Activated naive CD4-positive, alpha-beta T cell treated with anti-CD3 and anti-CD28 coated beads, Interleukin-2, amount 50 U/mL, for 24 hours (primary cell): Measurements from ENCODE around the gene SLC25A41.

Experiments
- H3K27ac Mint-ChIP-seq: one replicate; pipeline ENCODE4 v1.8.0; 2021; ENCODE audit warnings: mild to moderate bottlenecking, mixed read lengths
- H3K27me3 Mint-ChIP-seq: one replicate; pipeline ENCODE4 v1.8.0; 2021; ENCODE audit warnings: mixed read lengths
- H3K36me3 Mint-ChIP-seq: one replicate; pipeline ENCODE4 v1.8.0; 2021; ENCODE audit warnings: mixed read lengths
- H3K4me1 Mint-ChIP-seq: one replicate; pipeline ENCODE4 v1.8.0; 2021; ENCODE audit warnings: mixed read lengths
- H3K4me3 Mint-ChIP-seq: one replicate; pipeline ENCODE4 v1.8.0; 2021; ENCODE audit warnings: mild to moderate bottlenecking, mixed read lengths
- H3K9me3 Mint-ChIP-seq: one replicate; pipeline ENCODE4 v1.8.0; 2021; ENCODE audit warnings: mixed read lengths

SLC25A41 gene

GRCh38 chr19:6424195-6424938 lies 9.2 kb downstream of the SLC25A41 start, which contains the start of gene KHSRP:
KHSRP (minus strand) TSS chr19:6424811; CDS start chr19:6424701, 110 bp downstream.
- Mint-ChIP-seq H3K4me3 (peak within 1 kb of the TSS; percentile 95), H3K36me3 (peaks cover 2% of the 10 kb centered on the region), H3K27ac (peak within 1 kb of the TSS; percentile 94), H3K9me3 (no peaks in the 10 kb centered on the region), H3K27me3 (no peaks in the 10 kb centered on the region), H3K4me1 (peaks cover 35% of the 10 kb centered on the region)

GRCh38 chr19:6423499-6424194 lies 9.9 kb downstream of the SLC25A41 start:
- no peaks in the 10 kb centered on the region for H3K27me3 Mint-ChIP-seq
- peaks cover 35% of the 10 kb centered on the region for H3K4me1 Mint-ChIP-seq
- H3K27ac Mint-ChIP-seq: peak overlapping the region; percentile 89
- H3K36me3 Mint-ChIP-seq: peaks cover 2% of the 10 kb centered on the region
- no peaks in the 10 kb centered on the region for H3K9me3 Mint-ChIP-seq
- peak overlapping the region; percentile 95 for H3K4me3 Mint-ChIP-seq

- H3K36me3 Mint-ChIP-seq: peaks cover 2% of the 10 kb centered on the region
- H3K9me3 Mint-ChIP-seq: no peaks in the 10 kb centered on the region
- no peak overlapping the region for H3K27ac Mint-ChIP-seq
These were observed 12.2 kb downstream of the SLC25A41 start for GRCh38 chr19:6421075-6422014.

GRCh38 chr19:6418562-6418932 lies 15.0 kb downstream of the SLC25A41 start:
- no peaks in the 10 kb centered on the region for H3K27me3 Mint-ChIP-seq
- no peaks in the 10 kb centered on the region for H3K9me3 Mint-ChIP-seq
- peaks cover 4% of the 10 kb centered on the region for H3K36me3 Mint-ChIP-seq
- no peak overlapping the region for H3K27ac Mint-ChIP-seq
- peaks cover 27% of the 10 kb centered on the region for H3K4me1 Mint-ChIP-seq
- no peak overlapping the region for H3K4me3 Mint-ChIP-seq

More at GRCh38 chr19:6421075-6422014, 12.2 kb downstream of the SLC25A41 start:
- Mint-ChIP-seq H3K4me1 (peaks cover 35% of the 10 kb centered on the region), H3K27me3 (no peaks in the 10 kb centered on the region), H3K4me3 (no peak overlapping the region)

GRCh38 chr19:6417713-6418561 lies 15.6 kb downstream of the SLC25A41 start:
- no peaks in the 10 kb centered on the region for H3K9me3 Mint-ChIP-seq
- H3K27ac Mint-ChIP-seq: no peak overlapping the region
- peaks cover 21% of the 10 kb centered on the region for H3K4me1 Mint-ChIP-seq
- H3K36me3 Mint-ChIP-seq: peaks cover 4% of the 10 kb centered on the region
- no peaks in the 10 kb centered on the region for H3K27me3 Mint-ChIP-seq
- no peak overlapping the region for H3K4me3 Mint-ChIP-seq

GRCh38 chr19:6416658-6417405 lies 16.7 kb downstream of the SLC25A41 start:
- Mint-ChIP-seq H3K27me3 (no peaks in the 10 kb centered on the region), H3K9me3 (no peaks in the 10 kb centered on the region), H3K27ac (no peak overlapping the region), H3K4me3 (no peak overlapping the region), H3K4me1 (peaks cover 10% of the 10 kb centered on the region), H3K36me3 (peaks cover 2% of the 10 kb centered on the region)

- Mint-ChIP-seq H3K4me1 (peaks cover under 1% of the 10 kb centered on the region), H3K27ac (no peak overlapping the region), H3K4me3 (no peak overlapping the region), H3K9me3 (no peaks in the 10 kb centered on the region), H3K27me3 (no peaks in the 10 kb centered on the region), H3K36me3 (peaks cover 2% of the 10 kb centered on the region)
These were observed 17.9 kb downstream of the SLC25A41 start for GRCh38 chr19:6415591-6416190.

GRCh38 chr19:6414793-6415590 lies 18.6 kb downstream of the SLC25A41 start:
- Mint-ChIP-seq H3K36me3 (peaks cover 2% of the 10 kb centered on the region), H3K9me3 (no peaks in the 10 kb centered on the region), H3K4me3 (no peak overlapping the region), H3K4me1 (no peaks in the 10 kb centered on the region), H3K27ac (no peak overlapping the region), H3K27me3 (no peaks in the 10 kb centered on the region)

GRCh38 chr19:6413721-6414643 lies 19.6 kb downstream of the SLC25A41 start:
- Mint-ChIP-seq H3K4me3 (no peak overlapping the region), H3K27me3 (no peaks in the 10 kb centered on the region), H3K36me3 (peaks cover 2% of the 10 kb centered on the region), H3K27ac (no peak overlapping the region), H3K4me1 (no peaks in the 10 kb centered on the region), H3K9me3 (no peaks in the 10 kb centered on the region)

GRCh38 chr19:6413291-6413690 lies 20.3 kb downstream of the SLC25A41 start:
- Mint-ChIP-seq H3K9me3 (no peaks in the 10 kb centered on the region), H3K4me3 (no peak overlapping the region), H3K36me3 (peaks cover 2% of the 10 kb centered on the region), H3K27me3 (no peaks in the 10 kb centered on the region), H3K27ac (no peak overlapping the region), H3K4me1 (no peaks in the 10 kb centered on the region)

GRCh38 chr19:6412447-6413091 lies 21.0 kb downstream of the SLC25A41 start:
- Mint-ChIP-seq H3K4me3 (no peak overlapping the region), H3K27ac (peak overlapping the region; percentile 4), H3K9me3 (no peaks in the 10 kb centered on the region), H3K27me3 (no peaks in the 10 kb centered on the region), H3K36me3 (peaks cover 2% of the 10 kb centered on the region), H3K4me1 (no peaks in the 10 kb centered on the region)

GRCh38 chr19:6412061-6412446 lies 21.5 kb downstream of the SLC25A41 start:
- no peak overlapping the region for H3K27ac Mint-ChIP-seq
- H3K36me3 Mint-ChIP-seq: peaks cover 2% of the 10 kb centered on the region
- no peak overlapping the region for H3K4me3 Mint-ChIP-seq
- H3K27me3 Mint-ChIP-seq: no peaks in the 10 kb centered on the region
- no peaks in the 10 kb centered on the region for H3K4me1 Mint-ChIP-seq
- H3K9me3 Mint-ChIP-seq: no peaks in the 10 kb centered on the region
